HepG2 (cell line): ENCODE measurements around the gene ACSL3. TPM values are rescaled to one million over a fixed set of nuclear protein-coding genes. Genes with fewer than 3 reads are reported as not detected.

Experiments
- ARID5B ChIP-seq: IDR thresholded peaks from 2 replicates; pipeline ENCODE4 v1.4.0; 2020; ENCODE audit warnings: mild to moderate bottlenecking, missing genetic modification reagents
- FOXK1 ChIP-seq: sonication (generic); formaldehyde crosslinking; IDR thresholded peaks from 2 replicates; pipeline ENCODE4 v1.4.0; 2020; ENCODE audit warnings: low read depth, missing genetic modification reagents, borderline replicate concordance
- GATAD2A ChIP-seq: IDR thresholded peaks from 2 replicates; pipeline ENCODE4 v1.6.1; 2016
- GTF2F1 ChIP-seq: fragments of 150-350 bp; IDR thresholded peaks from 2 replicates; pipeline ENCODE4 v1.6.1; 2014; ENCODE audit warnings: low read length
- KMT2A ChIP-seq: sonication (generic); formaldehyde crosslinking; IDR thresholded peaks from 2 replicates; pipeline ENCODE4 v1.4.0; 2020; ENCODE audit warnings: missing genetic modification reagents
- NR2F6 ChIP-seq, 2 experiments: IDR thresholded peaks; 2 replicates each; pipeline ENCODE4 v1.6.1; 2016; ENCODE audit warnings: antibody characterized with exemption in 1 of 2, mild to moderate bottlenecking in 1 of 2
- ZNF589 ChIP-seq: sonication (generic); formaldehyde crosslinking; conservative IDR thresholded peaks from 2 replicates; pipeline ENCODE4 v1.8.0; 2022; ENCODE audit warnings: mild to moderate bottlenecking, moderate library complexity, missing genetic modification reagents
- ZNF710 ChIP-seq: sonication (generic); formaldehyde crosslinking; IDR thresholded peaks from 2 replicates; pipeline ENCODE4 v1.5.0; 2020; ENCODE audit warnings: mild to moderate bottlenecking, missing genetic modification reagents, borderline replicate concordance
- ZNF75D ChIP-seq: sonication (generic); formaldehyde crosslinking; IDR thresholded peaks from 2 replicates; pipeline ENCODE4 v1.8.1; 2023; ENCODE audit warnings: missing genetic modification reagents, mild to moderate bottlenecking, borderline replicate concordance
- ZNF816 ChIP-seq: sonication (generic); formaldehyde crosslinking; IDR thresholded peaks from 2 replicates; pipeline ENCODE4 v1.8.0; 2022; ENCODE audit warnings: missing genetic modification reagents, mild to moderate bottlenecking, borderline replicate concordance
- polyA plus RNA-seq, 8 experiments: library from polyadenylated mRNA; depleted of rRNA in 3 of 8; stranded (reverse) in 7 of 8; unstranded in 1 of 8; fragments of >200 nt; fragmentation: Illumina TruSeq in 4 of 8; extraction: Trizol in 4 of 8; gene quantifications; 2 replicates each; pipeline versions ENCODE4 v1.2.1 to v1.2.3, GENCODE V29; 2011 to 2016; ENCODE audit warnings: low read depth in 4 of 8, missing spikeins in 1 of 8, mixed read lengths in 1 of 8; ENCODE audit not compliant: insufficient read depth in 1 of 8
- total RNA-seq, 5 experiments: library from RNA; depleted of rRNA; stranded (reverse); fragments of >200 nt; fragmentation: Illumina TruSeq; extraction: Trizol; gene quantifications; 2 replicates each; pipeline ENCODE4 v1.2.3, GENCODE V29; 2016; ENCODE audit warnings: low read depth in 1 of 5
- TF ChIP-seq, protein P1 (sequence below): sonication (generic); formaldehyde crosslinking; IDR thresholded peaks from 2 replicates; pipeline ENCODE4 v1.5.1; 2020; ENCODE audit warnings: missing genetic modification reagents, mild to moderate bottlenecking, borderline replicate concordance
- TF ChIP-seq, protein P2 (sequence below): sonication (generic); formaldehyde crosslinking; IDR thresholded peaks from 2 replicates; pipeline ENCODE4 v1.4.0; 2020; ENCODE audit warnings: missing genetic modification reagents
- TF ChIP-seq, protein P3 (sequence below), 2 experiments: sonication (generic) in 1 of 2; formaldehyde crosslinking in 1 of 2; IDR thresholded peaks; 2 replicates each; pipeline versions ENCODE4 v1.4.0 to v1.6.1; 2016 to 2020; ENCODE audit warnings: borderline replicate concordance in 1 of 2, low read depth in 1 of 2, mild to moderate bottlenecking in 1 of 2, missing genetic modification reagents in 1 of 2

The ACSL3 gene
- total and polyA plus RNA-seq, 2 of the 13 experiments (the other 11 are each of a cell fraction or from before 2014, with no cell fraction given) = 305 to 365 TPM

DNA sequence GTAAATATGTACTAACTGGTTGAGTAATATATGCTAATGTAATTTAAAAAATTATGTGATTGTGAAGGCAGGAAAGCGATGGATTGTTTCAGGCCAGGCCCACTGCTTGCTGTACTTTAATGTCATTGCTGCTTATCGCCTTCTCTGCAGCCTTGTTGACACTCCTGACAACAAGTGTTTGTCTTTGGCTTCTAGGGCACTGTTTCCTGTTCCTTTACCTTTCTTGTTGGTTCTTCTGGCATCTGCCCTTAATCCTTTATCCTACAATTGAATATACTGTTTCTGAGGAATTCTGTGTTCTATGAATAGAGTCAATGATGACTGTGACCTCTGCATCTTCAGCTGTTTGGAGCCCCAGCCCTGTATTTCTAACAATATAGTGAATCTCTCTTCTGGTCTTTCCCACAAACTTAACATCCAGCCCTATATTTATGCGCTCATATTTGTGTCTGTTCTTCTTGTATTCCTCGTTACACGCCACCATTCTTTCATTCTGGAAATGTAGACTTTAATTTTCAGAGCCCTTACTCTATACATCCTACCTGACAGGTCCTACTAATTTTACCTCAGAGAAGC, 17.6 kb downstream of the ACSL3 start (continued):
- TF ChIP-seq, protein P1, sequence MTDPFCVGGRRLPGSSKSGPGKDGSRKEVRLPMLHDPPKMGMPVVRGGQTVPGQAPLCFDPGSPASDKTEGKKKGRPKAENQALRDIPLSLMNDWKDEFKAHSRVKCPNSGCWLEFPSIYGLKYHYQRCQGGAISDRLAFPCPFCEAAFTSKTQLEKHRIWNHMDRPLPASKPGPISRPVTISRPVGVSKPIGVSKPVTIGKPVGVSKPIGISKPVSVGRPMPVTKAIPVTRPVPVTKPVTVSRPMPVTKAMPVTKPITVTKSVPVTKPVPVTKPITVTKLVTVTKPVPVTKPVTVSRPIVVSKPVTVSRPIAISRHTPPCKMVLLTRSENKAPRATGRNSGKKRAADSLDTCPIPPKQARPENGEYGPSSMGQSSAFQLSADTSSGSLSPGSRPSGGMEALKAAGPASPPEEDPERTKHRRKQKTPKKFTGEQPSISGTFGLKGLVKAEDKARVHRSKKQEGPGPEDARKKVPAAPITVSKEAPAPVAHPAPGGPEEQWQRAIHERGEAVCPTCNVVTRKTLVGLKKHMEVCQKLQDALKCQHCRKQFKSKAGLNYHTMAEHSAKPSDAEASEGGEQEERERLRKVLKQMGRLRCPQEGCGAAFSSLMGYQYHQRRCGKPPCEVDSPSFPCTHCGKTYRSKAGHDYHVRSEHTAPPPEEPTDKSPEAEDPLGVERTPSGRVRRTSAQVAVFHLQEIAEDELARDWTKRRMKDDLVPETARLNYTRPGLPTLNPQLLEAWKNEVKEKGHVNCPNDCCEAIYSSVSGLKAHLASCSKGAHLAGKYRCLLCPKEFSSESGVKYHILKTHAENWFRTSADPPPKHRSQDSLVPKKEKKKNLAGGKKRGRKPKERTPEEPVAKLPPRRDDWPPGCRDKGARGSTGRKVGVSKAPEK = no peak
- peak; percentile 48; the same call in 1 of the 2 replicates for TF ChIP-seq NR2F6 (IDR thresholded peaks at IDR 0.05)
- TF ChIP-seq NR2F6 (CRISPR knock-in tag; IDR thresholded peaks at IDR 0.05) = 0 out of 2 replicates have a peak, but pooled peaks have one; percentile 24
- TF ChIP-seq ZNF589 (CRISPR knock-in tag) = no peak
- TF ChIP-seq ARID5B (CRISPR knock-in tag) = peak; percentile 58; the same call in 1 of the 2 replicates
- no peak for TF ChIP-seq ZNF75D
- 0 out of 2 replicates have a peak, but pooled peaks have one; percentile 32 for TF ChIP-seq ZNF816 (CRISPR knock-in tag)
- TF ChIP-seq FOXK1 = peak; percentile 60; the same call in 1 of the 2 replicates
- TF ChIP-seq GTF2F1 = no peak
- no peak for TF ChIP-seq KMT2A (CRISPR knock-in tag)
- TF ChIP-seq GATAD2A (CRISPR knock-in tag) = peak; percentile 62; the same call in 1 of the 2 replicates
- TF ChIP-seq ZNF710 (CRISPR knock-in tag) = no peak
- TF ChIP-seq, protein P2, sequence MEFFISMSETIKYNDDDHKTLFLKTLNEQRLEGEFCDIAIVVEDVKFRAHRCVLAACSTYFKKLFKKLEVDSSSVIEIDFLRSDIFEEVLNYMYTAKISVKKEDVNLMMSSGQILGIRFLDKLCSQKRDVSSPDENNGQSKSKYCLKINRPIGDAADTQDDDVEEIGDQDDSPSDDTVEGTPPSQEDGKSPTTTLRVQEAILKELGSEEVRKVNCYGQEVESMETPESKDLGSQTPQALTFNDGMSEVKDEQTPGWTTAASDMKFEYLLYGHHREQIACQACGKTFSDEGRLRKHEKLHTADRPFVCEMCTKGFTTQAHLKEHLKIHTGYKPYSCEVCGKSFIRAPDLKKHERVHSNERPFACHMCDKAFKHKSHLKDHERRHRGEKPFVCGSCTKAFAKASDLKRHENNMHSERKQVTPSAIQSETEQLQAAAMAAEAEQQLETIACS (CRISPR knock-in tag) = no peak
- TF ChIP-seq, protein P3, sequence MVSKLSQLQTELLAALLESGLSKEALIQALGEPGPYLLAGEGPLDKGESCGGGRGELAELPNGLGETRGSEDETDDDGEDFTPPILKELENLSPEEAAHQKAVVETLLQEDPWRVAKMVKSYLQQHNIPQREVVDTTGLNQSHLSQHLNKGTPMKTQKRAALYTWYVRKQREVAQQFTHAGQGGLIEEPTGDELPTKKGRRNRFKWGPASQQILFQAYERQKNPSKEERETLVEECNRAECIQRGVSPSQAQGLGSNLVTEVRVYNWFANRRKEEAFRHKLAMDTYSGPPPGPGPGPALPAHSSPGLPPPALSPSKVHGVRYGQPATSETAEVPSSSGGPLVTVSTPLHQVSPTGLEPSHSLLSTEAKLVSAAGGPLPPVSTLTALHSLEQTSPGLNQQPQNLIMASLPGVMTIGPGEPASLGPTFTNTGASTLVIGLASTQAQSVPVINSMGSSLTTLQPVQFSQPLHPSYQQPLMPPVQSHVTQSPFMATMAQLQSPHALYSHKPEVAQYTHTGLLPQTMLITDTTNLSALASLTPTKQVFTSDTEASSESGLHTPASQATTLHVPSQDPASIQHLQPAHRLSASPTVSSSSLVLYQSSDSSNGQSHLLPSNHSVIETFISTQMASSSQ (IDR thresholded peaks at IDR 0.05; ENCODE audit: low read depth) = 0 out of 2 replicates have a peak, but pooled peaks have one; percentile 5
- TF ChIP-seq, protein P3 (CRISPR knock-in tag; IDR thresholded peaks at IDR 0.05; ENCODE audit: borderline replicate concordance) = no peak
